ENCODE measurements around the gene HAUS7. TPM values are rescaled to one million over a fixed set of nuclear protein-coding genes. Genes with fewer than 3 reads are reported as not detected.

Gene HAUS7
- total RNA-seq, 2 experiments from 2014 or later, result 42.5 to 47.9 TPM

- ChIA-PET POLR2A (no interaction called here), CTCF (ENCODE audit: unreplicated experiment) (no interaction called here)
- H3K9me3 ChIP-seq (ENCODE audit: low read length), result no peaks in the 10 kb centered on the region
- no peak overlapping the region for H3K4me2 ChIP-seq (ENCODE audit: low read length)
- no TSS peak for BruUV-seq (replicated peaks)
- intact Hi-C loops (cut with micrococcal nuclease; ENCODE audit: unreplicated experiment), result no loop called here
- no peak overlapping the region for H2AFZ ChIP-seq (ENCODE audit: low read length)
- H3K4me1 ChIP-seq (ENCODE audit: insufficient read depth, low read length, poor library complexity, severe bottlenecking), result no peaks in the 10 kb centered on the region
- TF ChIP-seq, protein P1, sequence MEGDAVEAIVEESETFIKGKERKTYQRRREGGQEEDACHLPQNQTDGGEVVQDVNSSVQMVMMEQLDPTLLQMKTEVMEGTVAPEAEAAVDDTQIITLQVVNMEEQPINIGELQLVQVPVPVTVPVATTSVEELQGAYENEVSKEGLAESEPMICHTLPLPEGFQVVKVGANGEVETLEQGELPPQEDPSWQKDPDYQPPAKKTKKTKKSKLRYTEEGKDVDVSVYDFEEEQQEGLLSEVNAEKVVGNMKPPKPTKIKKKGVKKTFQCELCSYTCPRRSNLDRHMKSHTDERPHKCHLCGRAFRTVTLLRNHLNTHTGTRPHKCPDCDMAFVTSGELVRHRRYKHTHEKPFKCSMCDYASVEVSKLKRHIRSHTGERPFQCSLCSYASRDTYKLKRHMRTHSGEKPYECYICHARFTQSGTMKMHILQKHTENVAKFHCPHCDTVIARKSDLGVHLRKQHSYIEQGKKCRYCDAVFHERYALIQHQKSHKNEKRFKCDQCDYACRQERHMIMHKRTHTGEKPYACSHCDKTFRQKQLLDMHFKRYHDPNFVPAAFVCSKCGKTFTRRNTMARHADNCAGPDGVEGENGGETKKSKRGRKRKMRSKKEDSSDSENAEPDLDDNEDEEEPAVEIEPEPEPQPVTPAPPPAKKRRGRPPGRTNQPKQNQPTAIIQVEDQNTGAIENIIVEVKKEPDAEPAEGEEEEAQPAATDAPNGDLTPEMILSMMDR (conservative IDR thresholded peaks at IDR 0.05; ENCODE audit: low read length), result no peak
- TF ChIP-seq EZH2phosphoT487 (IDR thresholded peaks at IDR 0.05; ENCODE audit: borderline replicate concordance, low read depth, low read length), result no peak
- no peak overlapping the region for H3K27ac ChIP-seq (ENCODE audit: low read depth, low read length, poor library complexity, severe bottlenecking)
- no peak for DNase-seq (ENCODE audit: low spot score)
- H3K36me3 ChIP-seq (ENCODE audit: insufficient read depth, low read length), result no peaks in the 10 kb centered on the region
- no peak overlapping the region for H3K4me3 ChIP-seq (ENCODE audit: low read depth, low read length, poor library complexity, severe bottlenecking)
- no peaks in the 10 kb centered on the region for H3K9me2 ChIP-seq (ENCODE audit: insufficient read depth, low read length)
- no peaks in the 10 kb centered on the region for H4K20me1 ChIP-seq (ENCODE audit: insufficient read depth, low read length)
- no peaks in the 10 kb centered on the region for H3K79me2 ChIP-seq (ENCODE audit: insufficient read depth, low read depth, low read length)
Observed at GRCh38 chrX:153512501-153512893, 42.1 kb upstream of the HAUS7 start.

DNA sequence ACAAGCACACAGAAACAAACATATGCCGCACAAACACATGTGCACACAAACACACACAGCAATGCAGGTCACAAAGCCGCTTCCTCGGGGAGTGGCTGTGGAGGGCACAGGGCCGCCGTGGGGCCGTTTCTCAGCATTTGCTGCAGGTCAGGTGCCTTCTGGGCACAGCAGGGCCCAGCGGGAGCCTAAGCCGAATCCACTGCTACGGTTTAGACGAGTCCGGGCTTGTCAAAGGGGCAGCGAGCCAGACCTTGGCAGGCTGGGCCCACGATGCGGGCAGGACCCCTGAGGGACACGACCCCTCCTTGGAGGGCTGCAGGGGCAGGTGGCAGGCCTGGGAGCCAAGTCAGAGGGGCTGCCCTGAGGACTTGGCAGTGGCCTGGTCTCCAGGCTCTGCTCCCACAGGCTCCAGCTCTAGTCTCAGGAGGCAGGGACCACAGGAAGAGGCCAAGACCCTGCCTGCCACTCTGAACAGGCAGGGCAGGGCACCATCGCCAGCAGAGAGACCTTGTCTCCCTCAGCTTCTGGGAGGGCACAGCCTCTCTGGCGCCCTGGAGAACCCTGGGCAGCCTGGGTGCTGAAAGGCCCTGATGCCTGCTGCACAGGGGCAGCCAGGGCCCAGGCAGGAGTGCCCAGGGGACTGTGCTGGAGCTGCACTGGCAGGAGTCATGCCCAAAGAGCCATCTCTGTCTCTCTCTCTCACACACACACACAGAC is 41.6 kb upstream of the HAUS7 start:
- TF ChIP-seq, protein P1 (conservative IDR thresholded peaks at IDR 0.05; ENCODE audit: low read length), result no peak
- TF ChIP-seq EZH2phosphoT487 (IDR thresholded peaks at IDR 0.05; ENCODE audit: borderline replicate concordance, low read depth, low read length), result no peak
- no peaks in the 10 kb centered on the region for H4K20me1 ChIP-seq (ENCODE audit: insufficient read depth, low read length)
- CTCF ChIA-PET (ENCODE audit: unreplicated experiment), result no interaction called here
- BruUV-seq (replicated peaks), result no TSS peak
- no peak for DNase-seq (ENCODE audit: low spot score)
- H3K4me2 ChIP-seq (ENCODE audit: low read length), result no peak overlapping the region
- H3K9me3 ChIP-seq (ENCODE audit: low read length), result no peaks in the 10 kb centered on the region
- H3K4me3 ChIP-seq (ENCODE audit: low read depth, low read length, poor library complexity, severe bottlenecking), result no peak overlapping the region
- no peaks in the 10 kb centered on the region for H3K9me2 ChIP-seq (ENCODE audit: insufficient read depth, low read length)
- no peaks in the 10 kb centered on the region for H3K36me3 ChIP-seq (ENCODE audit: insufficient read depth, low read length)
- no peaks in the 10 kb centered on the region for H3K4me1 ChIP-seq (ENCODE audit: insufficient read depth, low read length, poor library complexity, severe bottlenecking)
- H2AFZ ChIP-seq (ENCODE audit: low read length), result no peak overlapping the region
- POLR2A ChIA-PET, result no interaction called here
- H3K27ac ChIP-seq (ENCODE audit: low read depth, low read length, poor library complexity, severe bottlenecking), result no peak overlapping the region
- intact Hi-C loops (cut with micrococcal nuclease; ENCODE audit: unreplicated experiment), result no loop called here
- no peaks in the 10 kb centered on the region for H3K79me2 ChIP-seq (ENCODE audit: insufficient read depth, low read depth, low read length)

GRCh38 chrX:153510383-153510782 is 40.0 kb upstream of the HAUS7 start:
- intact Hi-C loops (cut with micrococcal nuclease; ENCODE audit: unreplicated experiment), result no loop called here
- CTCF ChIA-PET (ENCODE audit: unreplicated experiment), result no interaction called here
- no TSS peak for BruUV-seq (replicated peaks)

More at GRCh38 chrX:153510383-153510782, 40.0 kb upstream of the HAUS7 start:
- Histone ChIP-seq H4K20me1 (ENCODE audit: insufficient read depth, low read length) (no peaks in the 10 kb centered on the region), H3K36me3 (ENCODE audit: insufficient read depth, low read length) (no peaks in the 10 kb centered on the region), H2AFZ (ENCODE audit: low read length) (no peak overlapping the region), H3K4me2 (ENCODE audit: low read length) (no peak overlapping the region), H3K9me2 (ENCODE audit: insufficient read depth, low read length) (no peaks in the 10 kb centered on the region), H3K4me3 (ENCODE audit: low read depth, low read length, poor library complexity, severe bottlenecking) (no peak overlapping the region), H3K27ac (ENCODE audit: low read depth, low read length, poor library complexity, severe bottlenecking) (no peak overlapping the region), H3K4me1 (ENCODE audit: insufficient read depth, low read length, poor library complexity, severe bottlenecking) (no peaks in the 10 kb centered on the region), H3K79me2 (ENCODE audit: insufficient read depth, low read depth, low read length) (no peaks in the 10 kb centered on the region), H3K9me3 (ENCODE audit: low read length) (no peaks in the 10 kb centered on the region)
- POLR2A ChIA-PET, result no interaction called here
- TF ChIP-seq EZH2phosphoT487 (IDR thresholded peaks at IDR 0.05; ENCODE audit: borderline replicate concordance, low read depth, low read length), result no peak
- TF ChIP-seq, protein P1 (conservative IDR thresholded peaks at IDR 0.05; ENCODE audit: low read length), result no peak
- no peak for DNase-seq (ENCODE audit: low spot score)
